ENCODE results near the gene PRSS16. TPM values are rescaled to one million over a fixed set of nuclear protein-coding genes. Genes with fewer than 3 reads are reported as not detected.

Gene PRSS16
- total RNA-seq, 3 donors from 2014 or later = 0.80 to 31.0 (median 12.8) TPM

- peaks cover 0 to 98% of the 10 kb centered on the region in 2 donors for H3K27me3 ChIP-seq
- peaks cover 0 to 10% of the 10 kb centered on the region in 2 donors for H3K9me3 ChIP-seq
- no peak overlapping the region for H3K4me3 ChIP-seq
- no peaks in the 10 kb centered on the region for H3K36me3 ChIP-seq
- no peak for TF ChIP-seq CTCF (IDR thresholded peaks at IDR 0.05)
- no peak for TF ChIP-seq POLR2AphosphoS5 (IDR thresholded peaks at IDR 0.05)
- no peak for TF ChIP-seq POLR2A (IDR thresholded peaks at IDR 0.05)
- no peak for DNase-seq (ENCODE audit: low spot score in 2 of 2)
- no peaks in the 10 kb centered on the region for H3K4me1 ChIP-seq
- no peak overlapping the region for H3K27ac ChIP-seq
- intact Hi-C loops (cut with DNase I; ENCODE audit: low total_unique reads) = no loop called here
Measured at GRCh38 chr6:27293436-27294098, 46.1 kb downstream of the PRSS16 start.

- no peaks in the 10 kb centered on the region for H3K4me1 ChIP-seq
- H3K9me3 ChIP-seq = peaks cover 0 to 10% of the 10 kb centered on the region in 2 donors
- H3K4me3 ChIP-seq = no peak overlapping the region
- TF ChIP-seq POLR2AphosphoS5 (IDR thresholded peaks at IDR 0.05) (no peak), CTCF (IDR thresholded peaks at IDR 0.05) (no peak)
- no peak for DNase-seq (ENCODE audit: low spot score in 2 of 2)
- H3K36me3 ChIP-seq = no peaks in the 10 kb centered on the region
- H3K27me3 ChIP-seq = peaks cover 0 to 97% of the 10 kb centered on the region in 2 donors
- intact Hi-C loops (cut with DNase I; ENCODE audit: low total_unique reads) = no loop called here
- no peak overlapping the region for H3K27ac ChIP-seq
Measured at GRCh38 chr6:27294409-27294808, 46.9 kb downstream of the PRSS16 start.

DNA sequence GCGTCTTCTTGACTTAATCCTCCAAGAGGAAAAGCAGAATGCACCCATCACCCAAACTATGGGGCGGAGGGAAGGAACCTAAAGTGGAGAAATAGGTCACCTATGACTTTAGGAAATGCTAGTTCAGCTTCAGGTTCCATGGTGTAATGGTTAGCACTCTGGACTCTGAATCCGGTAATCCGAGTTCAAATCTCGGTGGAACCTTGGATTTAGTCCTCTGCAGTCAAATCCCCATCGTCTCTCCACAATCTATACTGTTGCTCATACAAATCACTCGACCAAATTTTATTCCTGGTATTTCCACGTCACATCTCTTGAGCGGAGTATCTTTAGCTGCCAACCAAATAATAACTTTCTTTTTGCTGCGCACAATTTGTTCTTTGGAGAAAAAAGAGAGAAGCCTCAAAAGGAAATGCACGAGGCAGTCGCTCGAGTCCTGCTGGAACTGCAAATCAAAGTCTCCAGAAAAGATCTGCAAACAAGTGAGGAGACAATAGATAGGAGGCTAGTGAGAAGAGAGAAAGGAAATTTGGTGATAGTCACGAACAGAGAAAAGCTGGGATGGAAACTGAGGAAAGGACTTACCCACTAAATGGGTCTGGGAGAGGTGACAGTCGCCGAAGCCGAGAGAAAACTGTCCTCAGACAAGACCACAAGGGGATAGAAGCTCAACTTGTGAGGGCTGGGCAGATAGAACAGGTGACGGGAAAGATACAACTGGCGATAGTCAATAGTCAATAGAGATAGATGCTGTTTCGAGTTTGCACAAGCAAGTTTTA is 48.0 kb downstream of the PRSS16 start:
- peaks cover 0 to 96% of the 10 kb centered on the region in 2 donors for H3K27me3 ChIP-seq
- DNase-seq (ENCODE audit: low spot score in 2 of 2) = no peak

DNA sequence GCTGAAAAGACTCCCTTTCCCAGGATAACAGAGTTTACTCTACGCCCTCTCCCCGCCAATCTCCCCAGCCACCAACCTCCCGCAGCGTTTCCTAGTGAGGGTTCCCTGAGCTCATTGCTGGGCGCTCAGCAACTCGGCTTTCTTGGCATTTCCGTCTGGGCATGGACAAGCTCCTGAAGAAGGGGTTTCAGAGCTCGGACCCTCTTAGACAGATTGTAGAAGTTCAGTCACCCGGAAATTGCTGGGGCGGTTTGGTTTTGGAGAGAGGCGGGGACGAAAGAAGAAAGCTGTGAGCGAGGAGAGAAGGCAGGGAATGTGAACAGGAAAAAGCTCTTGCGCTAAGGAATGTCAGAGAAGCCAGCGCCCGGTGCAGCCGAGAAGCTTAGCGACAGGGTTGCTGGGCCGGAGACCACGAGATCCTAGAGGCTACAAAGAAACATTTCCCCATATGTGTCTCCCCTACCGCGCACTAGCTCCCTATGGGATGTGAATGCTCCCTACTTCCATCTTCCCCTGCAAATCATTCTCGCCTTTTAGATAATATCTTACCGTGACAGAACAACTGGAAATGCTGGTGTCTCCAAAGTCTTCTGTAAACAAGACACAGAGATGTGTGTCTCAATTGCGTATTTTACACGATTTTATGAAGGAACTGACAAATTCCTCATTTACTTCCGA is 48.7 kb downstream of the PRSS16 start:
- no peak for DNase-seq (ENCODE audit: low spot score in 2 of 2)
- H3K27me3 ChIP-seq = peaks cover 0 to 95% of the 10 kb centered on the region in 2 donors
- no peak overlapping the region for H3K4me3 ChIP-seq
- TF ChIP-seq POLR2A (IDR thresholded peaks at IDR 0.05) (no peak), CTCF (IDR thresholded peaks at IDR 0.05) (no peak), POLR2AphosphoS5 (IDR thresholded peaks at IDR 0.05) (no peak)
- H3K4me1 ChIP-seq = no peaks in the 10 kb centered on the region
- peaks cover 0 to 1% of the 10 kb centered on the region in 2 donors for H3K9me3 ChIP-seq
- H3K36me3 ChIP-seq = no peaks in the 10 kb centered on the region
- intact Hi-C loops (cut with DNase I; ENCODE audit: low total_unique reads) = no loop called here
- H3K27ac ChIP-seq = no peak overlapping the region

More for the DNA sequence above, 48.0 kb downstream of the PRSS16 start:
- H3K4me3 ChIP-seq = no peak overlapping the region
- no peak overlapping the region for H3K27ac ChIP-seq
- peaks cover 0 to 9% of the 10 kb centered on the region in 2 donors for H3K9me3 ChIP-seq
- TF ChIP-seq CTCF (IDR thresholded peaks at IDR 0.05) (no peak), POLR2AphosphoS5 (IDR thresholded peaks at IDR 0.05) (no peak), POLR2A (IDR thresholded peaks at IDR 0.05) (no peak)
- intact Hi-C loops (cut with DNase I; ENCODE audit: low total_unique reads) = no loop called here
- no peaks in the 10 kb centered on the region for H3K4me1 ChIP-seq
- no peaks in the 10 kb centered on the region for H3K36me3 ChIP-seq

- DNase-seq (ENCODE audit: low spot score in 2 of 2) = no peak
- Histone ChIP-seq H3K27me3 (peaks cover 0 to 95% of the 10 kb centered on the region in 2 donors), H3K4me3 (no peak overlapping the region), H3K36me3 (no peaks in the 10 kb centered on the region), H3K27ac (no peak overlapping the region), H3K9me3 (no peaks in the 10 kb centered on the region), H3K4me1 (no peaks in the 10 kb centered on the region)
- intact Hi-C loops (cut with DNase I; ENCODE audit: low total_unique reads) = no loop called here
- no peak for TF ChIP-seq POLR2A (IDR thresholded peaks at IDR 0.05)
- no peak for TF ChIP-seq POLR2AphosphoS5 (IDR thresholded peaks at IDR 0.05)
- TF ChIP-seq CTCF (IDR thresholded peaks at IDR 0.05) = no peak
Measured at GRCh38 chr6:27297484-27297856, 50.0 kb downstream of the PRSS16 start.
